Tibial nerve (tissue), 3 donors: ENCODE data around the gene KLC1.
"Not testable (repeated sequence)": the region's sequence is repeated elsewhere in the genome, so short reads cannot be mapped to it uniquely, and the experiment has no call there.

ENCODE experiments used
- CTCF ChIP-seq, 5 experiments: fragments of 200-600 bp in 3 of 5; fragments of 450-650 bp in 2 of 5; sonication (generic) in 3 of 5; IDR thresholded peaks; one replicate each; pipeline ENCODE4 v1.5.1; 2016 to 2019; ENCODE audit warnings: antibody characterized with exemption in 5 of 5, mild to moderate bottlenecking in 3 of 5, moderate library complexity in 2 of 5
- POLR2A ChIP-seq, 2 donors: fragments of 450-650 bp; IDR thresholded peaks; one replicate each; pipeline ENCODE4 v1.6.1; 2017; ENCODE audit warnings: antibody characterized with exemption in 2 of 2, mild to moderate bottlenecking in 2 of 2, moderate library complexity in 2 of 2

GRCh38 chr14:103609081-103609480 lies 19.9 kb upstream of the KLC1 start:
- TF ChIP-seq CTCF, POLR2A (IDR thresholded peaks at IDR 0.05): not testable (repeated sequence)
